K562 (cell line): ENCODE results near the gene PYGB. TPM values are rescaled to one million over a fixed set of nuclear protein-coding genes. Genes with fewer than 3 reads are reported as not detected.

ENCODE experiments used
- ARID3B ChIP-seq: fragments of 250-450 bp; sonication (Bioruptor Pico); IDR thresholded peaks from 2 replicates; pipeline ENCODE4 v1.4.0; 2020; ENCODE audit warnings: borderline replicate concordance
- ATF7 ChIP-seq: fragments of 450-650 bp; IDR thresholded peaks from 2 replicates; pipeline ENCODE4 v1.7.1; 2014; ENCODE audit warnings: mild to moderate bottlenecking, moderate library complexity
- CBX2 ChIP-seq: fragments of 200-600 bp; sonication (generic); IDR thresholded peaks from one replicate; pipeline ENCODE4 v1.6.1; 2012; ENCODE audit warnings: mild to moderate bottlenecking, low read length, inconsistent platforms; ENCODE audit not compliant: insufficient read depth, poor library complexity, severe bottlenecking
- CREB1 ChIP-seq, 2 experiments: sonication (generic) in 1 of 2; formaldehyde crosslinking in 1 of 2; IDR thresholded peaks; 2 replicates each; pipeline versions ENCODE4 v1.6.1 to v1.8.0; 2012 to 2022; ENCODE audit warnings: inconsistent platforms in 1 of 2, mild to moderate bottlenecking in 1 of 2, missing genetic modification reagents in 1 of 2, moderate library complexity in 1 of 2
- CXXC5 ChIP-seq: fragments of 250-450 bp; sonication (Bioruptor Pico); IDR thresholded peaks from 2 replicates; pipeline ENCODE4 v1.8.0; 2022; ENCODE audit warnings: inconsistent platforms, mild to moderate bottlenecking, moderate library complexity
- DACH1 ChIP-seq: fragments of 450-650 bp; IDR thresholded peaks from 2 replicates; pipeline ENCODE4 v1.6.1; 2018; ENCODE audit not compliant: partially characterized antibody
- DPF2 ChIP-seq: fragments of 450-650 bp; IDR thresholded peaks from 2 replicates; pipeline ENCODE4 v1.6.1; 2016
- E2F8 ChIP-seq: fragments of 450-650 bp; IDR thresholded peaks from 2 replicates; pipeline ENCODE4 v1.7.1; 2018; ENCODE audit warnings: mild to moderate bottlenecking, low read depth; ENCODE audit not compliant: partially characterized antibody
- ELF4 ChIP-seq: fragments of 450-650 bp; formaldehyde crosslinking; IDR thresholded peaks from 2 replicates; pipeline ENCODE4 v1.4.0; 2022; ENCODE audit warnings: missing genetic modification characterization
- FOXK1 ChIP-seq: sonication (generic); formaldehyde crosslinking; IDR thresholded peaks from 2 replicates; pipeline ENCODE4 v1.8.0; 2022; ENCODE audit warnings: missing genetic modification reagents, mild to moderate bottlenecking, borderline replicate concordance
- GTF3C2 ChIP-seq: IDR thresholded peaks from 3 replicates; pipeline ENCODE4 v1.6.1; 2011; ENCODE audit warnings: borderline replicate concordance, mild to moderate bottlenecking, moderate library complexity; ENCODE audit not compliant: insufficient read length; ENCODE audit errors: extremely low read depth
- LEF1 ChIP-seq: fragments of 450-650 bp; IDR thresholded peaks from 2 replicates; pipeline ENCODE4 v1.6.1; 2016; ENCODE audit warnings: mild to moderate bottlenecking
- MCM5 ChIP-seq: fragments of 450-650 bp; IDR thresholded peaks from 2 replicates; pipeline ENCODE4 v1.6.1; 2016; ENCODE audit warnings: low read depth
- POLR3G ChIP-seq: IDR thresholded peaks from 2 replicates; pipeline ENCODE4 v1.6.1; 2011; ENCODE audit not compliant: insufficient read length, insufficient replicate concordance; ENCODE audit errors: extremely low read depth
- PTTG1 ChIP-seq: fragments of 450-650 bp; IDR thresholded peaks from 2 replicates; pipeline ENCODE4 v1.6.1; 2016; ENCODE audit warnings: low read depth, mild to moderate bottlenecking, missing genetic modification characterization, missing compliant biosample characterization
- SETDB1 ChIP-seq: IDR thresholded peaks from one replicate; pipeline ENCODE4 v1.6.1; 2012; ENCODE audit warnings: low read length, control low read depth, inconsistent platforms
- SP1 ChIP-seq: sonication (generic); formaldehyde crosslinking; IDR thresholded peaks from 2 replicates; pipeline ENCODE4 v1.8.1; 2022; ENCODE audit warnings: mild to moderate bottlenecking, missing genetic modification reagents
- TRIM28 ChIP-seq: fragments of 450-650 bp; IDR thresholded peaks from 2 replicates; pipeline ENCODE4 v1.6.1; 2017
- ZBTB17 ChIP-seq: fragments of 450-650 bp; formaldehyde crosslinking; IDR thresholded peaks from 2 replicates; pipeline ENCODE4 v1.4.0; 2020; ENCODE audit warnings: mild to moderate bottlenecking
- ZBTB26 ChIP-seq: fragments of 450-650 bp; formaldehyde crosslinking; IDR thresholded peaks from 2 replicates; pipeline ENCODE4 v1.4.0; 2022; ENCODE audit warnings: missing genetic modification characterization
- ZFPM2 ChIP-seq: fragments of 250-450 bp; sonication (Bioruptor Pico); IDR thresholded peaks from 2 replicates; pipeline ENCODE4 v1.5.1; 2022; ENCODE audit warnings: mild to moderate bottlenecking
- ZNF121 ChIP-seq: sonication (generic); formaldehyde crosslinking; conservative IDR thresholded peaks from 2 replicates; pipeline ENCODE4 v1.8.0; 2022; ENCODE audit warnings: missing genetic modification reagents
- polyA plus RNA-seq, 8 experiments: library from polyadenylated mRNA; depleted of rRNA in 4 of 8; stranded (reverse) in 5 of 8; unstranded in 3 of 8; fragments of >200 nt; fragmentation: Nextera tagmentation in 2 of 8; fragmentation: Illumina TruSeq in 1 of 8; extraction: Ambion mirVana in 2 of 8; extraction: Trizol in 1 of 8; gene quantifications; 2 replicates each; pipeline versions ENCODE4 v1.2.1 to v1.2.3, GENCODE V29; 2011 to 2014; ENCODE audit warnings: inconsistent platforms in 1 of 8, missing spikeins in 1 of 8
- total RNA-seq, 7 experiments: library from RNA; depleted of rRNA in 6 of 7; stranded (reverse); fragments of >200 nt in 6 of 7; fragmentation: Illumina TruSeq in 2 of 7; extraction: Trizol in 2 of 7; gene quantifications; 2 replicates each; pipeline versions ENCODE4 v1.2.1 to v1.2.3, GENCODE V29; 2011 to 2021; ENCODE audit warnings: low replicate concordance in 1 of 7

The PYGB gene
- total and polyA plus RNA-seq, 9 of the 15 experiments (the other 6 are each of a cell fraction or from before 2014, with no cell fraction given), result 0.34 to 18.0 (median 9.8) TPM

GRCh38 chr20:25223179-25223661, 24.7 kb upstream of the PYGB start (continued):
- TF ChIP-seq E2F8, result no peak
- no peak for TF ChIP-seq ZFPM2 (CRISPR knock-in tag)
- TF ChIP-seq ARID3B (CRISPR knock-in tag), result no peak
- no peak for TF ChIP-seq MCM5
- TF ChIP-seq ATF7, result peak; percentile 89
- TF ChIP-seq CREB1 (IDR thresholded peaks at IDR 0.05), result no peak
- TF ChIP-seq CREB1 (CRISPR knock-in tag; IDR thresholded peaks at IDR 0.05), result no peak
- TF ChIP-seq ZNF121 (CRISPR knock-in tag), result no peak
- TF ChIP-seq SP1 (CRISPR knock-in tag), result no peak
- TF ChIP-seq DACH1, result no peak
- no peak for TF ChIP-seq POLR3G
- TF ChIP-seq SETDB1, result no peak
- no peak for TF ChIP-seq FOXK1 (CRISPR knock-in tag)
- peak; percentile 63; the same call in 1 of the 2 replicates for TF ChIP-seq LEF1
- no peak for TF ChIP-seq ZBTB17 (CRISPR knock-in tag)
- no peak for TF ChIP-seq ZBTB26 (CRISPR knock-in tag)
- TF ChIP-seq CXXC5 (CRISPR knock-in tag), result peak; percentile 28; the same call in 1 of the 2 replicates
- peak; percentile 54; the same call in 1 of the 2 replicates for TF ChIP-seq TRIM28
- no peak for TF ChIP-seq ELF4 (CRISPR knock-in tag)
- no peak for TF ChIP-seq GTF3C2
- no peak for TF ChIP-seq CBX2
- no peak for TF ChIP-seq PTTG1 (tag)
- TF ChIP-seq DPF2, result peak; percentile 84
